Activated CD8-positive, alpha-beta memory T cell treated with anti-CD3 and anti-CD28 coated beads, Interleukin-2, amount 10 ng/mL, durations not matched to agents 7 days and 5 days (primary cell): ENCODE results near the gene PLXDC1. TPM values are rescaled to one million over a fixed set of nuclear protein-coding genes. Genes with fewer than 3 reads are reported as not detected.

ENCODE experiments used
- ATAC-seq: fragments of 150-1000 bp; cut with Tn5 transposase; one replicate; pipeline ENCODE4 v1.10.0; 2021; ENCODE audit warnings: moderate library complexity
- CTCF ChIA-PET: fragments of 350-600 bp; sonication (Branson Sonifier 250); formaldehyde crosslinking; loops from one replicate; lab custom pipeline; 2021; ENCODE audit warnings: antibody characterized with exemption; lab: Charles Lee
- DNase-seq: peaks from one replicate; pipeline ENCODE4 v3.0.0-alpha.2; 2020
- H3K27ac Mint-ChIP-seq: one replicate; pipeline ENCODE4 v1.8.0; 2021; ENCODE audit warnings: mild to moderate bottlenecking, mixed read lengths
- H3K27me3 Mint-ChIP-seq: one replicate; pipeline ENCODE4 v1.8.0; 2021; ENCODE audit warnings: mixed read lengths
- H3K36me3 Mint-ChIP-seq: one replicate; pipeline ENCODE4 v1.8.0; 2021; ENCODE audit warnings: mild to moderate bottlenecking, mixed read lengths
- H3K4me1 Mint-ChIP-seq: one replicate; pipeline ENCODE4 v1.8.0; 2021; ENCODE audit warnings: mixed read lengths
- H3K4me3 Mint-ChIP-seq: one replicate; pipeline ENCODE4 v1.8.0; 2021; ENCODE audit warnings: mild to moderate bottlenecking, moderate library complexity, mixed read lengths
- H3K9me3 Mint-ChIP-seq: one replicate; pipeline ENCODE4 v1.8.0; 2022; ENCODE audit warnings: low read depth, mixed read lengths
- total RNA-seq, 2 experiments: library from RNA; stranded (reverse); gene quantifications; one replicate each; pipeline ENCODE4 v1.2.3, GENCODE V29; 2021

PLXDC1 gene
- total RNA-seq, result 1 to 10 TPM; 1.2 to 9.0 TPM

DNA sequence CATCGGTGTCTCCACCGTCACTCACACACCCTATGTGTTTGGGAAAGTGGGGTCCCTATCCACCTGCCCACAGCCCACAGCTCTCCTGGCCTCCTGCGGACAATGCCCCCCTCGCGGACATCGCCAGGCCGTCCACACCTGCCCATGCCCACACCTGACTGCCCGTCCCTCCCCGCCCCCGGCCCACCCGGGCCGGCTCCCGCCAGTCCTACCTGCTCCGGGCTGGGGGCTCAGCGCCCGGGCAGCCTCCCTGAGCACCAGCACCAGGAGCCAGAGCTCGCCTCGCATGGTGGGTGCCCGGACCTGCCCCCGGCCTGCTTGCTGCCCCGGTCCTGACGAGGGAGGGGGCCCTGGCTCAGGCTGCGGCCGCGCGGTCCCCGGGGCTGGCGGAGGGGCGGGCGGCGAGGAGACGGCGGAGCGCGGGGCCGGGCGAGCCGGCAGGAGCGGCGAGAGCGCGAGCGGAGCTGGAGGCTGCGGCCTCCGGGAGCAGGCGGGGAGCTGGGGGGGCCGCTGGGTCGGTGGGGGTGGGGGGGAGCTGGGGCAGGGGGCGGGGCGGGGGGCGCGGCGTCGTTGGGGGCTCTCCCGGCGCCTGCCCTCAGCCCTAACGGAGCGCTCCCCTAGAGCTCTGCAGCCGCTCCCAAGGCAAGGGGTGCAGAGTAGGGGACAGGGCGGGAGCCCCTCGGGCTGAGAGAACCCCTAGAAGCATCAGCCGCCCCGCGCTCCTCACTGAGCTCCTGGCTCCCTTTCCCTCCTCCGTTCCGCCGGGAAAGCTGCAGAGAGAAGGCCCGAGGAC is at the start of gene PLXDC1:
TSS of gene PLXDC1 (minus strand) at position 488 of the 793 bp plus-strand sequence. CDS start at position 288, 200 bp downstream.
- H3K36me3 Mint-ChIP-seq, result no peaks in the 10 kb centered on the region
- DNase-seq (no peak), ATAC-seq (no peak)
- H3K27ac Mint-ChIP-seq, result peak within 1 kb of the TSS; percentile 87
- peaks cover 25% of the 10 kb centered on the region for H3K27me3 Mint-ChIP-seq
- CTCF ChIA-PET, result interaction anchor here (1.0 to 23.8 kb wide), 17 partner anchors 20 to 282 kb away, joined by 3 to 516 read pairs (median 6); partner anchors contain the start of genes ARL5C, LASP1 and LASP1NB
- H3K4me3 Mint-ChIP-seq, result peak within 1 kb of the TSS; percentile 82
- H3K9me3 Mint-ChIP-seq, result no peaks in the 10 kb centered on the region
- peaks cover 28% of the 10 kb centered on the region for H3K4me1 Mint-ChIP-seq

GRCh38 chr17:39200957-39201510 is 49.6 kb upstream of the PLXDC1 start:
- CTCF ChIA-PET, result interaction anchor here (0.7 to 30.8 kb wide), 6 partner anchors 8 to 47 kb away, joined by 3 to 670 read pairs (median 4); partner anchors contain the start of gene ARL5C
- ATAC-seq (no peak), DNase-seq (no peak)
- H3K9me3 Mint-ChIP-seq, result no peaks in the 10 kb centered on the region
- no peaks in the 10 kb centered on the region for H3K27me3 Mint-ChIP-seq
- H3K27ac Mint-ChIP-seq, result peak overlapping the region; percentile 99
- H3K36me3 Mint-ChIP-seq, result peaks cover 43% of the 10 kb centered on the region
- H3K4me1 Mint-ChIP-seq, result peaks cover 46% of the 10 kb centered on the region
- peak overlapping the region; percentile 89 for H3K4me3 Mint-ChIP-seq

GRCh38 chr17:39200070-39200879 is 48.8 kb upstream of the PLXDC1 start, which contains the start of gene RPL19:
Gene RPL19, plus strand, starts transcription at chr17:39200283. Its CDS starts 62 bp downstream, at chr17:39200345.
- Mint-ChIP-seq H3K27ac (peak within 1 kb of the TSS; percentile 99), H3K4me3 (peak within 1 kb of the TSS; percentile 89), H3K9me3 (no peaks in the 10 kb centered on the region), H3K27me3 (no peaks in the 10 kb centered on the region), H3K36me3 (peaks cover 43% of the 10 kb centered on the region), H3K4me1 (peaks cover 53% of the 10 kb centered on the region)
- DNase-seq (peak; percentile 89), ATAC-seq (peak; percentile 72)
- CTCF ChIA-PET, result interaction anchor here (0.5 to 30.8 kb wide), 14 partner anchors 9 to 423 kb away, joined by 3 to 670 read pairs (median 4); partner anchors contain the start of genes ARL5C and LASP1

- DNase-seq (peak; percentile 95), ATAC-seq (peak; percentile 62)
- Mint-ChIP-seq H3K4me3 (peak overlapping the region; percentile 89), H3K36me3 (peaks cover 38% of the 10 kb centered on the region), H3K27ac (peak overlapping the region; percentile 99), H3K9me3 (no peaks in the 10 kb centered on the region), H3K4me1 (peaks cover 57% of the 10 kb centered on the region), H3K27me3 (no peaks in the 10 kb centered on the region)
- CTCF ChIA-PET, result interaction anchor here (0.5 to 30.8 kb wide), 14 partner anchors 9 to 424 kb away, joined by 3 to 670 read pairs (median 4); partner anchors contain the start of genes ARL5C and LASP1
Observed at GRCh38 chr17:39199820-39200069, 48.3 kb upstream of the PLXDC1 start.

- H3K27me3 Mint-ChIP-seq, result no peaks in the 10 kb centered on the region
- peak overlapping the region; percentile 74 for H3K4me3 Mint-ChIP-seq
- CTCF ChIA-PET, result interaction anchor here (1.3 to 30.8 kb wide), 4 partner anchors 24 to 45 kb away, joined by 5 to 670 read pairs (median 34); partner anchors contain the start of gene ARL5C
- no peak for ATAC-seq
- H3K36me3 Mint-ChIP-seq, result peaks cover 27% of the 10 kb centered on the region
- H3K27ac Mint-ChIP-seq, result peak overlapping the region; percentile 57
- H3K9me3 Mint-ChIP-seq, result no peaks in the 10 kb centered on the region
- DNase-seq, result no peak
- H3K4me1 Mint-ChIP-seq, result peaks cover 61% of the 10 kb centered on the region
Observed at GRCh38 chr17:39198186-39198566, 46.7 kb upstream of the PLXDC1 start.

DNA sequence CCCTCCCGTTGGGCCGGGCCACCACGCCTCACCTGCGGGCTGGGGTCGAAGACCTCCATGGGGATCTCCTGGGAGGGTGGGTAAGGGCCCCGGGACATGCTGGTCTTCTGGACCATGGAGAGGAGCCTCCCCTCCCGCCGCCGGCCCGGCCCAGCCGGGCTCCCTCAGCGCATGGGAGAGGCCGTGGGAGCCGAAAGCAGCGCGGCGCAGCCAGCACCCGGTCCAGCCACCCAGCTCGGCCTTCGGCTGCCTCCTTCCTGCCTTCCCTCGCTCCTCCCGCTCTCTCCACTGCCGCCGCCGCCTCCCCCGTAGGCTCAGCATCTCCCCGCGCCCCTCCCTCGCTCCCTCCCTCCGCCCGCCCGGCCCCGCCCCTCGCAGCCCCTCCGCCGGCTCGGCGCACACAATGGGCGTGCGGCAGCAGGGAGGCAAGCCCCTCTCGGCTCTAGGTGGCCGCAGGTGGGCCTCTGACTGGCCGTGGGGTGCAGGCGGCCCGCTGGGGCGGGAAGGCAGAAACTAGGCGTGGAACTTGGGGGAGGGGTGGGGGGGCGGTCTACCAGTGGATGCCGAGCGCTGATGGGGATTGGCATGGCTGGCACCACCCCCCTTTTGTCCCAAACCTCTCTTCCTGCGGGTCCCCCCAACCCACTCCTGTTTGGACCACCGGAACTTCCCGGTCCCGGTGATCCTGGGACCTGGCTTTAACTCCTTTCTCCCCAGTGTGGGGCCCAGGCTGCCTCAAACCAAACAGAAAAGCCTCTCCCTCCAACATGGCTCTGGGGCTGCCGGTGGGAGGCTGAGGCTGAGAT is 46.1 kb upstream of the PLXDC1 start, which contains the start of gene CACNB1:
TSS of gene CACNB1 (minus strand) at position 290 of the 806 bp plus-strand sequence. CDS start at position 116, 174 bp downstream.
- H3K4me1 Mint-ChIP-seq, result peaks cover 57% of the 10 kb centered on the region
- no peaks in the 10 kb centered on the region for H3K9me3 Mint-ChIP-seq
- peak within 1 kb of the TSS; percentile 69 for H3K27ac Mint-ChIP-seq
- DNase-seq (peak; percentile 81), ATAC-seq (peak; percentile 72)
- peak within 1 kb of the TSS; percentile 74 for H3K4me3 Mint-ChIP-seq
- H3K27me3 Mint-ChIP-seq, result no peaks in the 10 kb centered on the region
- peaks cover 25% of the 10 kb centered on the region for H3K36me3 Mint-ChIP-seq
- CTCF ChIA-PET, result interaction anchor here (1.3 to 30.8 kb wide), 4 partner anchors 23 to 45 kb away, joined by 5 to 670 read pairs (median 34); partner anchors contain the start of gene ARL5C

- Mint-ChIP-seq H3K9me3 (no peaks in the 10 kb centered on the region), H3K36me3 (peaks cover 21% of the 10 kb centered on the region), H3K4me1 (peaks cover 50% of the 10 kb centered on the region), H3K27me3 (no peaks in the 10 kb centered on the region), H3K27ac (peak overlapping the region; percentile 69), H3K4me3 (peak overlapping the region; percentile 74)
- DNase-seq (peak; percentile 55), ATAC-seq (no peak)
- CTCF ChIA-PET, result interaction anchor here (4.4 to 30.8 kb wide), 3 partner anchors 22 to 42 kb away, joined by 33 to 670 read pairs (median 36); partner anchors contain the start of gene ARL5C
Observed at GRCh38 chr17:39196808-39197291, 45.4 kb upstream of the PLXDC1 start.

DNA sequence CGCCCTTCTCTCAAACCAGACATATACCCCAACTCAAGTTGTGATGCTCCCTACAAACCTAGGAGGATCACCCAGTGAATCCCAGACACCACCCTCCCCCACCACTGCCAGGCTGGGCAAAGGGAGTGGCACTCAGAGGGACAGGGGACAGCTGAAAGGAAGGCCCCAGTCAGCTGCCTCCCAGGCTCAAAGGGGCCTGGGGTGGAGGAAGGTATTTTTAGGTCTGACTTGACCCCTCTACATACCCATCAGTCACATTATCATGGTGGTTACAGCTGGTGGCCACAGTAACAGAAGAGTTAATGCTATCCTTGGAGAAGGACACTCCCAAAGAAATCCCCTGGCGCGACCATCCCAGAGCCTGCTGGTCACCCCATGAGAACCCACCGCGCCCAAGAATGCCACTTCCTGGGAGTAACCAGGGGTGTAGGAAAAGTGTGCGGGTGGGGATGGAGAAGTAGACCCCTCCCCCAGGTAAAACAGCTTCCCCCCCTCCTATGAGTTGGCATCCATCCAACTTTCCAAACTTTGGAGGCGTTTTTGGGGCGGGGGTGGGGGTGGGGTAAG is 44.9 kb upstream of the PLXDC1 start:
- H3K36me3 Mint-ChIP-seq, result peaks cover 17% of the 10 kb centered on the region
- CTCF ChIA-PET, result interaction anchor here (1.3 to 30.8 kb wide), 7 partner anchors 10 to 638 kb away, joined by 3 to 670 read pairs (median 10); partner anchors contain the start of gene ARL5C
- H3K27me3 Mint-ChIP-seq, result no peaks in the 10 kb centered on the region
- H3K4me3 Mint-ChIP-seq, result peak overlapping the region; percentile 74
- H3K27ac Mint-ChIP-seq, result peak overlapping the region; percentile 52
- H3K4me1 Mint-ChIP-seq, result peaks cover 46% of the 10 kb centered on the region
- DNase-seq (no peak), ATAC-seq (no peak)
- no peaks in the 10 kb centered on the region for H3K9me3 Mint-ChIP-seq

- peaks cover 12% of the 10 kb centered on the region for H3K36me3 Mint-ChIP-seq
- no peaks in the 10 kb centered on the region for H3K27me3 Mint-ChIP-seq
Observed at GRCh38 chr17:39195568-39196160, 44.2 kb upstream of the PLXDC1 start.

GRCh38 chr17:39194985-39195524 is 43.6 kb upstream of the PLXDC1 start:
- Mint-ChIP-seq H3K4me1 (peaks cover 42% of the 10 kb centered on the region), H3K36me3 (peaks cover 9% of the 10 kb centered on the region), H3K27ac (peak overlapping the region; percentile 76), H3K27me3 (no peaks in the 10 kb centered on the region), H3K9me3 (no peaks in the 10 kb centered on the region), H3K4me3 (no peak overlapping the region)
- no peak for DNase-seq
- CTCF ChIA-PET, result interaction anchor here (0.7 to 30.8 kb wide), 8 partner anchors 12 to 637 kb away, joined by 3 to 670 read pairs (median 10); partner anchors contain the start of gene ARL5C
- ATAC-seq, result no peak

More at GRCh38 chr17:39195568-39196160, 44.2 kb upstream of the PLXDC1 start:
- DNase-seq (peak; percentile 55), ATAC-seq (no peak)
- peak overlapping the region; percentile 74 for H3K4me3 Mint-ChIP-seq
- CTCF ChIA-PET, result interaction anchor here (1.3 to 30.8 kb wide), 7 partner anchors 11 to 638 kb away, joined by 3 to 670 read pairs (median 10); partner anchors contain the start of gene ARL5C
- peak overlapping the region; percentile 76 for H3K27ac Mint-ChIP-seq
- H3K4me1 Mint-ChIP-seq, result peaks cover 42% of the 10 kb centered on the region
- no peaks in the 10 kb centered on the region for H3K9me3 Mint-ChIP-seq
